SK-N-DZ (cell line): ENCODE measurements around the gene ARHGAP26.
"Not testable (repeated sequence)": the region's sequence is repeated elsewhere in the genome, so short reads cannot be mapped to it uniquely, and the experiment has no call there.

Experiments used
- DNase-seq: peaks from one replicate; pipeline ENCODE4 v3.0.0-alpha.2; 2015; ENCODE audit warnings: low spot score

The ARHGAP26 gene

GRCh38 chr5:142901476-142902185 lies 131.5 kb downstream of the ARHGAP26 start:
- DNase-seq = no peak

GRCh38 chr5:142902186-142902965 lies 132.2 kb downstream of the ARHGAP26 start:
- DNase-seq = no peak

DNA sequence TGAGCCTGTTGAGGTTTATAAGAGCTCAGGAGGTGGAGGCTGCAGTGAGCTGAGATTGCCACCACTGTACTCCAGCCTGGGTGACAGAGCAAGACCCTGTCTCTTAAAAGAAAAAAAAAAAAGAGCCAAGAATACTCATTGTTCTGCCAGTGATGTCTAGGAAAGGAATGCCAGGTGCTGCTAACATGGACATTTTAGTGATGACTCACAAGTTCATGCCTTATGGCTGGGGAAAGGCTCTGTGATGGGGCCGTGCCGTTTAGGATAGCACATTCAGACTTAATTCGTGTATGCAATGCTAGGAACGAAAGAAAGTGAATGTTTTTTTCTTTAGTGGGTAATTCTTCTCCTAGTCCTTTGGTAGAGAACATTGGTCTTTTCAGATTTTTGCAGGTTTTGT lies 134.2 kb downstream of the ARHGAP26 start:
- DNase-seq = no peak

DNA sequence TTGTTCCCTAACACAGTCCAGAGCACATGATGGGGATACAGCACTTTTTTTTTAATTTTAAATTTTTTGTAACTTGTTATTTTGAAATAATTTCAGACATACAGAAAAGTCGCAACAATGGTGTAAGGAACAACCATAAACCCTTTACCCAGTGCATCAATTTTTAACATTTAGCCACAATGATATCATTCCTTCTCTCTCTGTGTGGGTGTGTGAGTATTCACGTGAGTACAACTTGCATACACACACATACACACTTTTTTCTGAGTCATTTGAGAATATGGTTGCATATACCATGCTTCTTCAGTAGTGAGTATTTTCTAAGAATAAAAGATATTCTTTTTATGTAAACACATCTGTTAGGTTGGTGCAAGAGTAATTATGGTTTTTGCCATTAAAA lies 135.2 kb downstream of the ARHGAP26 start:
- DNase-seq = no peak

GRCh38 chr5:142906863-142907671 lies 136.9 kb downstream of the ARHGAP26 start:
- peak; percentile 11 for DNase-seq

DNA sequence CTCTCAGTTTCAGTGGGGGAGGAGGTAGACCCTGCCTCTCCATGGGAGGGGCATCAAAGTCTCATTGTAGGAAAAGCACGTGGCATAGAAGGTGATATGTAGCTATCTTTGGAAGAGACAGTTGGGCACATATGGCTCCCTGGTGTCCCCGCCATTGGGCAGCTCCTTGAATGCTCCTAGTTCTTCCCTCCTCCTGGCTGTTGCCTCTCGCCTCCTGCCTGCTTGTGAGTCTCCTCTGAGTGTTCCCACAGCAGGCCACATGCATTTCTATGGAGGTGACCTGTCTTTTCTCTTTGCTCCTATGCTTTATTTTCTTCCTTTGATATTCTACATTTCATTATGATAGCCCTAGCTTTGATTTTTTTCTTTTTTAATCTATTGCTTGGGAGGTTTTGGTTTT lies 138.5 kb downstream of the ARHGAP26 start:
- DNase-seq = no peak

GRCh38 chr5:142910128-142910527 lies 140.0 kb downstream of the ARHGAP26 start:
- no peak for DNase-seq

DNA sequence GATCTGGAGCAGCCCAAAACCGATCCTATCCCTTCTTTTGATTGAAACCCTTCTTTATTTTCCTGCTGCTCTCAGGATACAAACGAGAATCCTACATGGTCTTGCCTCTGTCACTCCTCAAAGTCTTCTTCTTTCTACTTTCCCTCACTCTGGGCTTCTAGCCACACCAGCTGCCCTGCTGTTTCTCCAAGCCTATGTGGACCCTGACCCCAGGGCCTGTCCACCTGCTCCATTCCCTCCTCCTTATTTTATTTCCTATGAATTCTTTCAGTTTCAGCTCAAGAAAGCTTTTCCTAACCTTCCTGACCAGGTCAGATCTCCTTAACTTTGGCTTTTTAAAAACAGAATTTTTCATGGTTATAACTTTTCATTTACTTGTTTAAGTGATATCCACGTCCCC lies 141.0 kb downstream of the ARHGAP26 start:
- no peak for DNase-seq

DNA sequence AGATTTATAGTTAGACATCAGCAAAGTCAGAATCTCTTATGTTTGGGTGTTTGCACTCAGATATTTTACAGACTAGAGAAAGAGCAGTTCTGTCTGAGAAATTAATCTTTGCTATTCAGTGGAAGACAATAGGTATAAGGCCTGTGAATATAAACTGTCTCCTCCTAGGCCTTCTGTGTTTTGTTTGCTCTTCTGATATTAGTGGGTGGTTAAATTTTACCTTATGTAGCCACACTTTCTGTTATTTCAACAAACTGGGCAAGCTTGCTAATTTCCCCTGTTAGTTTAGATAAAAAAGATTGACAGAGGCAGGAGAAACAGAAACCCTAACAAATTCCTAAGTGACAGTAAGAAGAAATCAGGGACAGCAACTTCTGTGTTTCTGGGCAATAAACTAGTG lies 141.6 kb downstream of the ARHGAP26 start:
- no peak for DNase-seq

- DNase-seq = no peak
Measured at GRCh38 chr5:142913728-142914338, 143.7 kb downstream of the ARHGAP26 start.

DNA sequence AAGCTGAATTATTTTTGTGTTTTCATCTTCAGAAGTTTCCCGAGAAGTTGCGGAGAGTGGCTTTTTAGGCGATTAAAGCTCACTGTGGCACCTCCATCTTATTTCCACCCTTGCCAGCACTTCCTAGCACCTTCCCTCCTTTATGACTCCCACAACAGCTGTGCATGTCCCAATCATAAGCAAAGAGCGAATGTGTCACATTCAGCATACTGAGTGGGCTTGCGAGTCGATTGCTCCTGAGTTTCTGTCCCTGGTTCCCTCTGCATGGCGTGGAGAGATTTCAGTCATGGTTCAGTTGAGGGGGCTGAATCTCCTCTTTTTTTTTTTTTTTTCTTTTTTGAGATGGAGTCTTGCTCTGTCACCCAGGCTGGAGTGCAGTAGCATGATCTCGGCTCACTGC lies 144.9 kb downstream of the ARHGAP26 start:
- DNase-seq = no peak

DNA sequence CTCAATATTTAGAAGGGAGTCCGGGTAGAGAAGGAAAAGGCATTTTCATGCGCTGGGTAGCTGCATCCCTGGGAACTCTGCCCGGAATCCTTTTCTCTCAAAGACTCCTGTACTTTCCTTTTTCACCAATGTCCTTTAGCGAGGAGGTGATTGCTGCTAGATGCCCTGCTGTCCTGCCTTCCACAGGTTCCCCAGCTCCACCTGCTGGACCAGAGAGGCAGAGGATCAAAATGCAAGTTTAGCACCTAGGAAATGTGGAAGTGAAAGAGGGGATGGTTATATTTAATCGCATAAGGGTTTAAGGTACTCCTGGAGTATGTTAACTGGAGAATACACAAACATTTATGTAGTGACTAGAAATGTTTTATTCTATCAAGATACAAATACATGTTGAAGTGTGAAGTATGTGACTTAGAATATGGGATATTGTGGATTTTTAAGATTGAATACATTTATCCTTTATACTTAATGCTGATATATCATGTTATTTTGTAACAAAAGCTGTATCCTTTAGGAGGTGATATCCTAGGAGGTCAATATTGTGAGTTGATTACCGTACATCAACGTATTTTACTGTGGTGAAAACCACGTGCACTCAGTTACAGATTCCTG lies 145.7 kb downstream of the ARHGAP26 start:
- peak; percentile 58 for DNase-seq

- DNase-seq = no peak
Measured at GRCh38 chr5:142918959-142919635, 148.9 kb downstream of the ARHGAP26 start.

DNA sequence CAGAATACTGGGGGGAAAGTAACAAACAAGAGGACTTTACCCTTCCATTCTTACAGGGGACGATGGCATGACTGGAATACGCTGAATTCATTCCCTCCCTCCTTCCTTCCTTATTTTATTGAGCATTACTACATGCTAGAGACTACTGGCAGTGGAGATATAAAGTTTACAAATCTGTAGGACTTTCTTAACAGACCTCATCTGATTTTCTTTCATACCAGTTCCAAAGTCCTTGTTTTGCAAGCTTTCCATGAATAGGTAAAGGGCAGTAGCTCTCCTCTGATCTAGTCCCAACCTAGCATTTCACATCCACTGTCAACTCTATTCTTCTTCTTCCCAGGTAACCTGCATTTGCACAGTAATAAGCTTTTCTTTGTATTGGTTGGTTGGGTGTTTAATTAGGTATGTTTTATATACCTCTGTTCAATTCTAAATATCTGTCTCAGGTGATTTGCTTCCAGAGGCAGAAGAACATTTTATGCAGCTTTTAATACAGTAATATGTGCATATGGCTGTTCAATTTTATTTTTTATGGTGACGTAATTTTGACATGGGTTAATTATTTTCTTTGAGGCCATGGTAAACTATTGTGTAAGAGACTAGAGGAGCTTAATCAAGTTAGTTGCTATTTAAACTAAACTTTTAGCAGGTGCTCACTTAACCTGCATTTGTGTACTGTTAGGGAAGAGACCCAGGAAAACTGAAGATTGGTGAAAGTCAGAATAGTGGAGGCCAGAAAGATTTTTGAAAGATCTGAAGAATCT lies 150.9 kb downstream of the ARHGAP26 start:
- no peak for DNase-seq

GRCh38 chr5:142922223-142922952 lies 152.2 kb downstream of the ARHGAP26 start:
- DNase-seq = peak; percentile 40

DNA sequence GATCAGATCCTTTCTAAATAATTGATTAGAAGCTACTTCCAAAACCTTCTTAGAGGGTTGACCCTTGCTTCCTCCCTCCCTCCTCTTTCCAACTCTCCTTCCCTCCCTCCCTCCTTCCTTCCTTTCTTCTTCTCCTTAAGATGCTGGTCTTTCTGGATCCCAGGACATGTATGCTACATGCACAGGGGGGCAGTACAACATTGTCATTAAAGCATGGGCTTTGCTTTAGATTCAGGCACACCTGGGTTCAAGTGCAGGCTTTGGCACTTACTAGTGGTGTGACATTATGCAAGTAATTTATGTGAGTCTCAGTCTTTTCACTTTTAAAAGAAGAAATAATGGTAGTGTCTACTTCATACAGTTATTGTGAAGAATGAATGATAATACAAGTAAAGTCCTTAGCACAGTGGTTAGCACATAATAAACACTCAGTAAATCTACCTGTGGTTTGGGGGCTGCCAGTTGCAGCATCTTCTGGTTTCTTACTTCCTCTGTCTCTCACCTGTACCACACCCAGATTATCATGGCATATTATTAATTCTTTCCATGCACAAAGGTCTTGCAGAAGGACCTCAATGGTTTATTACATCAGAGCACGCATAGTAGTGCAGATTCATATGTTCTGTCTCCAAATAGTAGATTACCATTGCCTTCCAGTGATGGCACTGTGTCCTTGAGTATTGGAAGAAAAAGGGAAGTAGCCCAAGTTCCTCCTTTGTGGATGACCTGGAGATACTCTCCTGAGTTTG lies 154.1 kb downstream of the ARHGAP26 start:
- DNase-seq = no peak

DNA sequence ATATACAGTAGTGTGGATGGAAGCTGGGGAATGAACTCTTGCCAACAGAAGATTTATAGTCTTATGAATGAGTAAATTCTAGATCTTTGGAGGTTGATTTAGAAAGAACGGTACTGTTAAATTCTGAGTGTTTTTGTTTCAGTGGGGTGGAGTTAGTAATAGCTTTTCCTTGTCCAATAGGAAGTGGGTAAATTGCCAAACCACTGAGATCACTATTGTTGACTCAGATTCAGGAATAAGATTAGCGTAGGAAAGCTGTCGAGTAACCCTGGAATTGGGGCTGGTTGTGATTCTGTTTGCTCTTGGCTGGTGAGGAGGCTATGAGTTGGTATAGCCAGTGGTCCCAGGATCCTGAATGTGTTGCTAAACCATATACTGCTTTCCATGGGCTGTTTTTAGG lies 155.6 kb downstream of the ARHGAP26 start:
- DNase-seq = no peak

DNA sequence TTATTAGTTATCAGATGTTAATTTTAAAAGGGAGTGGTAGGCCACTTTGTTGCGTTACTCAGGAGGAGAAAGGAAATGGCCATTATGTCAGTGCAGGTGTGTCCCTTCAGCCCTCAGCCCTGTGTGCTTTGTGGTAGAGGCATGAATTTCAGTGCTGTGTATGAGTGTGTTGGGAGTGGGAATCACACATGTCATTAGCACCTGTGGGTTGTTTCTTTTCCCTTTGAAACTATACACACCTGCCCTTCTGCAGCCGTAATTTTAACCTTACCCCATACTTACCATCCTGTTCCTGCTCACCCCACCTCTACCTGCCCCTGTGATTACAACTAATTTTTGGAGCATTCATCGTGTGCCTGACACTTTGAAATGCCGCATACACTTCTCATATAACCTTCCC lies 156.4 kb downstream of the ARHGAP26 start:
- DNase-seq = no peak

GRCh38 chr5:142928999-142929398 lies 158.8 kb downstream of the ARHGAP26 start:
- not testable (repeated sequence) for DNase-seq
